WTC11 (cell line): ENCODE data around the gene ATP1A4. TPM values are rescaled to one million over a fixed set of nuclear protein-coding genes. Genes with fewer than 3 reads are reported as not detected.

Experiments used
- ATAC-seq: fragments of 200-7000 bp; cut with Tn5 transposase; 2 replicates; pipeline ENCODE4 v1.10.0; 2021; ENCODE audit warnings: mild to moderate bottlenecking, moderate library complexity
- CTCF ChIA-PET: fragments of 300-600 bp; sonication (Branson Sonifier 250); formaldehyde crosslinking; loops from one replicate; lab custom pipeline; 2021; ENCODE audit warnings: antibody characterized with exemption; lab: Charles Lee
- POLR2A ChIA-PET: fragments of 350-600 bp; sonication (Branson Sonifier 250); formaldehyde crosslinking; loops from one replicate; lab custom pipeline; 2021; ENCODE audit warnings: antibody characterized with exemption; lab: Charles Lee
- DNase-seq: peaks from one replicate; pipeline ENCODE4 v3.0.0; 2021; ENCODE audit warnings: low spot score
- H3K27ac Mint-ChIP-seq: 2 replicates; pipeline ENCODE4 v1.8.0; 2021; ENCODE audit warnings: mixed read lengths
- H3K27me3 Mint-ChIP-seq: 2 replicates; pipeline ENCODE4 v1.8.0; 2021; ENCODE audit warnings: low read depth, mild to moderate bottlenecking, moderate library complexity, mixed read lengths
- H3K36me3 Mint-ChIP-seq: 2 replicates; pipeline ENCODE4 v1.8.0; 2021; ENCODE audit warnings: mixed read lengths
- H3K4me1 Mint-ChIP-seq: 2 replicates; pipeline ENCODE4 v1.8.0; 2022; ENCODE audit warnings: mixed read lengths
- H3K4me3 Mint-ChIP-seq: 2 replicates; pipeline ENCODE4 v1.8.0; 2021; ENCODE audit warnings: mild to moderate bottlenecking, moderate library complexity, mixed read lengths
- H3K9me3 Mint-ChIP-seq: 2 replicates; pipeline ENCODE4 v1.8.0; 2021; ENCODE audit warnings: mixed read lengths
- AFF4 ChIP-seq: sonication (generic); formaldehyde crosslinking; IDR thresholded peaks from 2 replicates; pipeline ENCODE4 v1.8.1; 2023; ENCODE audit warnings: mild to moderate bottlenecking, missing genetic modification reagents, borderline replicate concordance
- ATF2 ChIP-seq: sonication (generic); formaldehyde crosslinking; IDR thresholded peaks from 2 replicates; pipeline ENCODE4 v1.8.1; 2022; ENCODE audit warnings: low read depth, missing genetic modification reagents, borderline replicate concordance
- ELF4 ChIP-seq: sonication (generic); formaldehyde crosslinking; IDR thresholded peaks from 2 replicates; pipeline ENCODE4 v1.8.1; 2022; ENCODE audit warnings: low read depth, mild to moderate bottlenecking, moderate library complexity, missing genetic modification reagents
- FOXP1 ChIP-seq: sonication (generic); formaldehyde crosslinking; IDR thresholded peaks from 2 replicates; pipeline ENCODE4 v1.8.0; 2022; ENCODE audit warnings: missing genetic modification reagents, mild to moderate bottlenecking, moderate library complexity, borderline replicate concordance
- GRHL2 ChIP-seq: fragments of 250-450 bp; sonication (Bioruptor Pico); IDR thresholded peaks from 2 replicates; pipeline ENCODE4 v1.8.0; 2022; ENCODE audit warnings: mild to moderate bottlenecking, moderate library complexity; ENCODE audit not compliant: insufficient replicate concordance, severe bottlenecking
- NR3C1 ChIP-seq: sonication (generic); formaldehyde crosslinking; conservative IDR thresholded peaks from 2 replicates; pipeline ENCODE4 v1.8.1; 2023; ENCODE audit warnings: low read depth, mild to moderate bottlenecking, missing genetic modification reagents
- PRRX2 ChIP-seq: fragments of 250-450 bp; sonication (Bioruptor Pico); IDR thresholded peaks from 2 replicates; pipeline ENCODE4 v1.8.0; 2021; ENCODE audit warnings: mild to moderate bottlenecking
- RORB ChIP-seq: fragments of 250-450 bp; sonication (Bioruptor Pico); IDR thresholded peaks from 2 replicates; pipeline ENCODE4 v1.9.0; 2021; ENCODE audit warnings: mild to moderate bottlenecking
- SMAD4 ChIP-seq: sonication (generic); formaldehyde crosslinking; IDR thresholded peaks from 2 replicates; pipeline ENCODE4 v1.8.0; 2022; ENCODE audit warnings: mild to moderate bottlenecking, missing genetic modification reagents
- STAT6 ChIP-seq: sonication (generic); formaldehyde crosslinking; conservative IDR thresholded peaks from 2 replicates; pipeline ENCODE4 v1.8.1; 2023; ENCODE audit warnings: mild to moderate bottlenecking, low read depth, missing genetic modification reagents, moderate library complexity
- TEAD1 ChIP-seq: sonication (generic); formaldehyde crosslinking; IDR thresholded peaks from 2 replicates; pipeline ENCODE4 v1.8.0; 2022; ENCODE audit warnings: mild to moderate bottlenecking, missing genetic modification reagents
- TP53 ChIP-seq: sonication (generic); formaldehyde crosslinking; IDR thresholded peaks from 2 replicates; pipeline ENCODE4 v1.8.1; 2023; ENCODE audit warnings: mild to moderate bottlenecking, missing genetic modification reagents
- ZMAT4 ChIP-seq: fragments of 250-450 bp; sonication (Bioruptor Pico); IDR thresholded peaks from 2 replicates; pipeline ENCODE4 v1.9.0; 2021; ENCODE audit warnings: mild to moderate bottlenecking
- ZNF138 ChIP-seq: sonication (generic); formaldehyde crosslinking; conservative IDR thresholded peaks from 2 replicates; pipeline ENCODE4 v1.8.1; 2022; ENCODE audit warnings: mild to moderate bottlenecking, moderate library complexity, missing genetic modification reagents
- ZNF396 ChIP-seq: fragments of 250-450 bp; sonication (Bioruptor Pico); IDR thresholded peaks from 2 replicates; pipeline ENCODE4 v1.8.0; 2021; ENCODE audit warnings: mild to moderate bottlenecking, moderate library complexity, borderline replicate concordance
- ZNF425 ChIP-seq: fragments of 250-450 bp; sonication (Bioruptor Pico); conservative IDR thresholded peaks from 2 replicates; pipeline ENCODE4 v1.9.0; 2021; ENCODE audit warnings: mild to moderate bottlenecking
- ZSCAN18 ChIP-seq: fragments of 250-450 bp; sonication (Bioruptor Pico); IDR thresholded peaks from 2 replicates; pipeline ENCODE4 v2.1.2; 2022; ENCODE audit warnings: mild to moderate bottlenecking, moderate library complexity
- total RNA-seq: library from RNA; stranded (reverse); gene quantifications from 3 replicates; pipeline ENCODE4 v1.2.3, GENCODE V29; 2021

Gene ATP1A4
- total RNA-seq, 1 experiment from 2014 or later: 0.37 TPM

- no peaks in the 10 kb centered on the region; the same call in 1 of the 2 replicates for H3K27me3 Mint-ChIP-seq
- no peaks in the 10 kb centered on the region for H3K9me3 Mint-ChIP-seq
- peaks cover 22% of the 10 kb centered on the region for H3K4me1 Mint-ChIP-seq
- DNase-seq (no peak), ATAC-seq (no peak)
- ChIA-PET POLR2A (no interaction called here), CTCF (interaction anchor here (0.6 to 1.5 kb wide), 4 partner anchors 24 to 109 kb away, joined by 3 to 6 read pairs (median 4); no protein-coding TSS in a partner anchor)
- H3K36me3 Mint-ChIP-seq: no peaks in the 10 kb centered on the region
- no peak overlapping the region for H3K4me3 Mint-ChIP-seq
- TF ChIP-seq ZMAT4 (no peak), TP53 (CRISPR knock-in tag) (no peak), GRHL2 (CRISPR knock-in tag) (no peak), ZSCAN18 (no peak), ZNF425 (no peak), ATF2 (CRISPR knock-in tag) (no peak), ZNF138 (no peak), ELF4 (CRISPR knock-in tag) (no peak), NR3C1 (CRISPR knock-in tag) (no peak), TEAD1 (CRISPR knock-in tag) (no peak), PRRX2 (no peak), RORB (CRISPR knock-in tag) (no peak), FOXP1 (CRISPR knock-in tag) (no peak), AFF4 (CRISPR knock-in tag) (no peak), ZNF396 (CRISPR knock-in tag) (no peak), SMAD4 (CRISPR knock-in tag) (no peak)
- no peak overlapping the region for H3K27ac Mint-ChIP-seq
Observed at GRCh38 chr1:160186729-160187128, 35.3 kb downstream of the ATP1A4 start.

- Mint-ChIP-seq H3K27ac (no peak overlapping the region), H3K4me1 (peaks cover 19% of the 10 kb centered on the region), H3K4me3 (no peak overlapping the region), H3K9me3 (no peaks in the 10 kb centered on the region), H3K27me3 (no peaks in the 10 kb centered on the region; the same call in 1 of the 2 replicates), H3K36me3 (no peaks in the 10 kb centered on the region)
- POLR2A ChIA-PET: no interaction called here
- TF ChIP-seq STAT6 (CRISPR knock-in tag): no peak
- no peak for TF ChIP-seq ATF2 (CRISPR knock-in tag)
- CTCF ChIA-PET: interaction anchor here (1.3 to 1.5 kb wide), 3 partner anchors 25 to 104 kb away, joined by 3 to 6 read pairs (median 3); no protein-coding TSS in a partner anchor
- no peak for DNase-seq
- ATAC-seq: no peak
Observed at GRCh38 chr1:160187407-160187806, 36.0 kb downstream of the ATP1A4 start.
